Measurements from ENCODE around the gene SYT2.

- no peak for TF ChIP-seq CTCF (conservative IDR thresholded peaks at IDR 0.05; ENCODE audit: low read depth, low read length)
- no peak for TF ChIP-seq EZH2phosphoT487 (IDR thresholded peaks at IDR 0.05; ENCODE audit: borderline replicate concordance, low read length)
- no peak for TF ChIP-seq EZH2 (IDR thresholded peaks at IDR 0.05; ENCODE audit: low read length, unreplicated experiment)
Measured at GRCh38 chr1:202702088-202702487, 8.2 kb downstream of the SYT2 start.

Measured in PC-3 (cell line).